IMR-90 (cell line): ENCODE measurements around the gene PPARG. TPM values are rescaled to one million over a fixed set of nuclear protein-coding genes. Genes with fewer than 3 reads are reported as not detected.

Source experiments
- ATAC-seq: fragments of 200-7000 bp; cut with Tn5 transposase; 2 replicates; pipeline ENCODE4 v1.9.1; 2020; ENCODE audit warnings: low read depth, mild to moderate bottlenecking, moderate library complexity
- BruUV-seq: library from RNA; stranded (reverse); fragments of 400-500 nt; replicated peaks from 2 replicates; lab custom pipeline; 2021; lab: Mats Ljungman, UMichigan
- CTCF ChIA-PET: fragments of 300-600 bp; formaldehyde crosslinking; extraction: SDS; loops from one replicate; lab custom pipeline; 2021; ENCODE audit warnings: antibody characterized with exemption; lab: Yijun Ruan, JAX
- POLR2A ChIA-PET: fragments of 300-600 bp; sonication (Branson Sonifier 250); formaldehyde crosslinking; loops from one replicate; lab custom pipeline; 2022; ENCODE audit warnings: antibody characterized with exemption; ENCODE audit not compliant: unreplicated experiment; lab: Charles Lee
- DNase-seq: peaks from one replicate; pipeline ENCODE4 v3.0.0; 2013
- H2AFZ ChIP-seq: replicated peaks from 2 replicates; pipeline ENCODE3; 2013; ENCODE audit warnings: low read length, mild to moderate bottlenecking; ENCODE audit not compliant: poor library complexity
- H2AK5ac ChIP-seq: 2 replicates; pipeline ENCODE4 v1.6.1; 2013; ENCODE audit warnings: low read depth, low read length, inconsistent platforms
- H2AK9ac ChIP-seq: replicated peaks from 2 replicates; pipeline ENCODE3; 2013; ENCODE audit warnings: mild to moderate bottlenecking, low read depth, low read length, moderate library complexity; ENCODE audit not compliant: poor library complexity
- H2BK120ac ChIP-seq: 2 replicates; pipeline ENCODE4 v1.6.1; 2013; ENCODE audit warnings: low read depth, low read length, inconsistent platforms
- H2BK15ac ChIP-seq: 3 replicates; pipeline ENCODE4 v1.6.1; 2013; ENCODE audit warnings: low read depth, low read length, inconsistent platforms
- H2BK20ac ChIP-seq: 2 replicates; pipeline ENCODE4 v1.6.1; 2013; ENCODE audit warnings: low read depth, mild to moderate bottlenecking, inconsistent platforms, low read length, moderate library complexity
- H2BK5ac ChIP-seq: 2 replicates; pipeline ENCODE4 v1.6.1; 2013; ENCODE audit warnings: mild to moderate bottlenecking, low read depth, low read length, inconsistent platforms; ENCODE audit not compliant: poor library complexity, severe bottlenecking
- H3K14ac ChIP-seq: replicated peaks from 2 replicates; pipeline ENCODE4 v1.6.1; 2013; ENCODE audit warnings: low read depth, low read length, inconsistent platforms
- H3K18ac ChIP-seq: 2 replicates; pipeline ENCODE4 v1.6.1; 2013; ENCODE audit warnings: low read depth, low read length, control low read depth
- H3K23ac ChIP-seq: 2 replicates; pipeline ENCODE4 v1.6.1; 2013; ENCODE audit warnings: low read depth, low read length, inconsistent platforms
- H3K27ac ChIP-seq: 2 replicates; pipeline ENCODE4 v1.5.1; 2013; ENCODE audit warnings: mild to moderate bottlenecking, control low read depth, low read length; ENCODE audit not compliant: insufficient read depth
- H3K27me3 ChIP-seq: 2 replicates; pipeline ENCODE4 v1.6.1; 2013; ENCODE audit warnings: low read length; ENCODE audit not compliant: control insufficient read depth, insufficient read depth
- H3K36me3 ChIP-seq: 2 replicates; pipeline ENCODE4 v1.6.1; 2013; ENCODE audit warnings: low read length, mixed read lengths; ENCODE audit not compliant: control insufficient read depth, insufficient read depth
- H3K4ac ChIP-seq: 2 replicates; pipeline ENCODE4 v1.6.1; 2013; ENCODE audit warnings: low read depth, low read length, inconsistent platforms
- H3K4me1 ChIP-seq: 2 replicates; pipeline ENCODE4 v1.6.1; 2013; ENCODE audit warnings: low read length, mixed read lengths; ENCODE audit not compliant: control insufficient read depth, insufficient read depth
- H3K4me2 ChIP-seq: 2 replicates; pipeline ENCODE4 v1.6.1; 2013; ENCODE audit warnings: low read depth, mild to moderate bottlenecking, control low read depth, low read length, moderate library complexity
- H3K4me3 ChIP-seq: 2 replicates; pipeline ENCODE4 v1.5.1; 2013; ENCODE audit warnings: low read depth, mild to moderate bottlenecking, control low read depth, low read length, moderate library complexity; ENCODE audit not compliant: insufficient read depth
- H3K56ac ChIP-seq: 2 replicates; pipeline ENCODE4 v1.6.1; 2013; ENCODE audit warnings: low read length, inconsistent platforms; ENCODE audit not compliant: insufficient read depth; ENCODE audit errors: extremely low read depth
- H3K79me1 ChIP-seq, 2 experiments: 2 replicates each; pipeline ENCODE4 v1.6.1; 2013; ENCODE audit warnings: low read length in 2 of 2, inconsistent platforms in 1 of 2, low read depth in 1 of 2
- H3K9ac ChIP-seq: 2 replicates; pipeline ENCODE4 v1.6.1; 2013; ENCODE audit warnings: low read depth, low read length, control low read depth
- H3K9me1 ChIP-seq: 2 replicates; pipeline ENCODE4 v1.6.1; 2013; ENCODE audit warnings: low read length, inconsistent platforms; ENCODE audit not compliant: insufficient read depth
- H3K9me3 ChIP-seq: 2 replicates; pipeline ENCODE4 v1.6.1; 2013; ENCODE audit warnings: low read length; ENCODE audit not compliant: control insufficient read depth, insufficient read depth
- H4K20me1 ChIP-seq: 2 replicates; pipeline ENCODE4 v1.6.1; 2013; ENCODE audit warnings: low read length, inconsistent platforms; ENCODE audit not compliant: insufficient read depth
- H4K5ac ChIP-seq: 2 replicates; pipeline ENCODE4 v1.6.1; 2013; ENCODE audit warnings: mild to moderate bottlenecking, low read depth, low read length, control low read depth
- H4K8ac ChIP-seq, 2 experiments: 2 replicates each; pipeline ENCODE4 v1.6.1; 2013; ENCODE audit warnings: low read depth in 2 of 2, low read length in 2 of 2, control low read depth in 1 of 2, inconsistent platforms in 1 of 2
- H4K91ac ChIP-seq: 2 replicates; pipeline ENCODE4 v1.6.1; 2013; ENCODE audit warnings: low read depth, low read length, inconsistent platforms; ENCODE audit not compliant: insufficient read depth
- MAZ ChIP-seq: IDR thresholded peaks from 2 replicates; pipeline ENCODE4 v1.6.1; 2012; ENCODE audit warnings: low read depth, mild to moderate bottlenecking, low read length, improper control_type of control experiment, moderate library complexity, borderline replicate concordance
- RAD21 ChIP-seq: IDR thresholded peaks from 2 replicates; pipeline ENCODE4 v1.6.1; 2012; ENCODE audit warnings: low read length, improper control_type of control experiment
- WGBS, 2 experiments: methylation state at CpG; one replicate each; pipeline versions ENCODE4 v1.1.5 to v1.1.7; 2013; ENCODE audit warnings: missing lambda C conversion rate in 2 of 2; ENCODE audit not compliant: insufficient read length in 1 of 2; ENCODE audit errors: extremely low coverage in 2 of 2; 5-methylcytosine and 5-hydroxymethylcytosine counted together
- dilution Hi-C: fragments of 300-500 bp; cut with HindIII; formaldehyde crosslinking; loops from one replicate; pipeline ENCODE4 v1.14.3; 2018; ENCODE audit warnings: low sequenced_read_pairs; ENCODE audit not compliant: unreplicated experiment
- in situ Hi-C: fragments of 300-500 bp; cut with MboI; formaldehyde crosslinking; loops from 3 replicates; pipeline ENCODE4 v1.14.3; 2019; ENCODE audit warnings: low sequenced_read_pairs, inconsistent platforms, mixed read lengths
- intact Hi-C: fragments of 100-400 bp; cut with micrococcal nuclease; formaldehyde crosslinking; loops from 2 replicates; pipeline ENCODE4 v1.10.0; 2022
- polyA plus RNA-seq, 3 experiments: library from polyadenylated mRNA; depleted of rRNA; stranded (reverse); fragments of >200 nt; gene quantifications; 2 replicates each; pipeline ENCODE4 v1.2.3, GENCODE V29; 2012; ENCODE audit warnings: low replicate concordance in 1 of 3
- total RNA-seq: library from RNA; depleted of rRNA; stranded (reverse); fragments of >200 nt; gene quantifications from 2 replicates; pipeline ENCODE4 v1.2.3, GENCODE V29; 2012

PPARG gene
- total and polyA plus RNA-seq, 2 of the 4 experiments (the other 2 are of a cell fraction), result 11.2 to 23.8 TPM

- H4K20me1 ChIP-seq, result no peaks in the 10 kb centered on the region
- no peak overlapping the region for H4K5ac ChIP-seq
- no peak overlapping the region for H3K14ac ChIP-seq
- no peak overlapping the region for H3K18ac ChIP-seq
- no peak overlapping the region for H2AK5ac ChIP-seq
- H2AK9ac ChIP-seq, result no peak overlapping the region
- no peaks in the 10 kb centered on the region for H3K9me3 ChIP-seq
- H3K4me1 ChIP-seq, result peaks cover 2% of the 10 kb centered on the region; the same call in 1 of the 2 replicates
- intact Hi-C loops, result no loop called here
- H2BK5ac ChIP-seq, result no peak overlapping the region
- H3K4me2 ChIP-seq, result no peak overlapping the region
- no peaks in the 10 kb centered on the region for H3K27me3 ChIP-seq
- H2AFZ ChIP-seq, result no peak overlapping the region
- no peak overlapping the region for H3K4ac ChIP-seq
- no peak overlapping the region for H2BK15ac ChIP-seq
- H3K23ac ChIP-seq, result no peak overlapping the region
- no peak for TF ChIP-seq RAD21
- no peak for TF ChIP-seq MAZ
- no CpG with 5 or more reads among the region's 3 CpGs for WGBS, 2 experiments
- no peak overlapping the region for H3K4me3 ChIP-seq
- no peak overlapping the region for H2BK120ac ChIP-seq
- dilution Hi-C loops, result no loop called here
- in situ Hi-C loops, result no loop called here
- no peak overlapping the region for H4K8ac ChIP-seq
- H3K27ac ChIP-seq, result no peak overlapping the region
- no peak for ATAC-seq
- H3K9me1 ChIP-seq, result no peaks in the 10 kb centered on the region; the same call in 1 of the 2 replicates
- no peak overlapping the region for H3K9ac ChIP-seq
- peaks cover 0 to 7% of the 10 kb centered on the region in 2 experiments; a peak in 1 of 4 replicates for H3K79me1 ChIP-seq
- ChIA-PET CTCF (interaction anchor here (0.6 kb wide), 1 partner anchor 21 kb away, joined by 3 read pairs; no protein-coding TSS in a partner anchor), POLR2A (no interaction called here)
- DNase-seq, result no peak
- no peak overlapping the region for H2BK20ac ChIP-seq
- H4K91ac ChIP-seq, result no peak overlapping the region
- BruUV-seq, result no TSS peak
- no peak overlapping the region for H3K56ac ChIP-seq
- H3K36me3 ChIP-seq, result no peaks in the 10 kb centered on the region
These were observed 58.4 kb downstream of the PPARG start for GRCh38 chr3:12347301-12347700.
